Stomach (tissue), 19 donors: ENCODE data around the gene G6PC3. TPM values are rescaled to one million over a fixed set of nuclear protein-coding genes. Genes with fewer than 3 reads are reported as not detected.
"Not testable (repeated sequence)": the region's sequence is repeated elsewhere in the genome, so short reads cannot be mapped to it uniquely, and the experiment has no call there.

Experiments used
- DNase-seq, 2 donors: peaks; one replicate each; pipeline versions ENCODE4 v3.0.0 to v3.0.0-alpha.2; 2013 to 2019
- H3K27ac ChIP-seq, 5 donors: fragments of 200-600 bp in 4 of 5; sonication (generic) in 4 of 5; one replicate each; pipeline ENCODE4 v1.5.1; 2013 to 2019; ENCODE audit warnings: mild to moderate bottlenecking in 1 of 5, moderate library complexity in 1 of 5
- H3K27me3 ChIP-seq, 3 donors: fragments of 200-600 bp; sonication (generic); one replicate each; pipeline ENCODE4 v1.5.1; 2017 to 2019; ENCODE audit warnings: mixed run types in 1 of 3
- H3K36me3 ChIP-seq, 4 donors: fragments of 200-600 bp; sonication (generic); 1 replicate in 3 of 4; 2 replicates in 1 of 4; pipeline ENCODE4 v1.5.1; 2016 to 2019
- H3K4me1 ChIP-seq, 4 donors: fragments of 200-600 bp; sonication (generic); one replicate each; pipeline ENCODE4 v1.5.1; 2016 to 2019
- H3K4me3 ChIP-seq, 4 donors: fragments of 200-600 bp; sonication (generic) in 3 of 4; one replicate each; pipeline ENCODE4 v1.5.1; 2016 to 2019; ENCODE audit warnings: mild to moderate bottlenecking in 1 of 4
- H3K9me3 ChIP-seq, 4 donors: fragments of 200-600 bp; sonication (generic); one replicate each; pipeline ENCODE4 v1.5.1; 2016 to 2019
- CTCF ChIP-seq, 7 experiments: fragments of 450-650 bp in 4 of 7; fragments of 200-600 bp in 3 of 7; sonication (generic) in 3 of 7; IDR thresholded peaks; one replicate each; pipeline ENCODE4 v1.5.1; 2016 to 2019; ENCODE audit warnings: antibody characterized with exemption in 7 of 7, control low read depth in 2 of 7, mild to moderate bottlenecking in 1 of 7
- EP300 ChIP-seq: sonication (generic); formaldehyde crosslinking; IDR thresholded peaks from one replicate; pipeline ENCODE4 v1.6.1; 2017; ENCODE audit warnings: antibody characterized with exemption
- POLR2A ChIP-seq, 4 donors: fragments of 450-650 bp; IDR thresholded peaks; one replicate each; pipeline ENCODE4 v1.6.1; 2016; ENCODE audit warnings: antibody characterized with exemption in 4 of 4, control low read depth in 2 of 4, mild to moderate bottlenecking in 1 of 4, moderate library complexity in 1 of 4
- POLR2AphosphoS5 ChIP-seq, 3 donors: sonication (generic); formaldehyde crosslinking; IDR thresholded peaks; one replicate each; pipeline ENCODE4 v1.6.1; 2016; ENCODE audit warnings: antibody characterized with exemption in 3 of 3
- WGBS, 5 donors: extraction: QIAGEN DNeasy Blood & Tissue Kit in 3 of 5; methylation state at CpG; one replicate each; pipeline versions ENCODE4 v1.1.5 to v1.1.7; 2013 to 2018; 5-methylcytosine and 5-hydroxymethylcytosine counted together
- intact Hi-C: fragments of 100-400 bp; cut with DNase I; formaldehyde crosslinking; loops from one replicate; pipeline ENCODE4 v1.15.1; 2023; ENCODE audit warnings: low total_unique reads
- long read RNA-seq, 10 donors: transcript quantifications; one replicate each; lab custom pipeline, GENCODE V29; 2026
- polyA plus RNA-seq, 3 donors: library from polyadenylated mRNA; stranded (reverse); fragments of 200-250 nt; gene quantifications; one replicate each; pipeline ENCODE4 v1.2.3, GENCODE V29; 2013
- total RNA-seq, 5 donors: library from RNA; depleted of rRNA; stranded (reverse); fragments of >200 nt; gene quantifications; one replicate each; pipeline versions ENCODE4 v1.1.0 to v1.2.3, GENCODE V29; 2014 to 2016
- donor health status: healthy with polysubstance abuse.
- donor health status: Bipolar disorder and iron deficiency.
- donor health status: healthy.

The G6PC3 gene
- total RNA-seq (100 to 1,000 TPM in 1 of 5 donors, 10 to 100 TPM in 4; 10.5 to 132 (median 36.2) TPM), polyA plus RNA-seq (10 to 100 TPM; 16.8 to 52.0 (median 44.1) TPM)
- long read RNA-seq, donor 1, transcript G6PC3-201 (6 exons, 1,533 nt), result major isoform, 6 of 7 reads
- long read RNA-seq, donor 1, partial matches to known transcripts, result 0 of 7 reads
- long read RNA-seq, donor 1, other reads (novel, unspliced or antisense), result 0 of 7 reads
- long read RNA-seq, donor 2, transcript G6PC3-201 (6 exons, 1,533 nt), result major isoform, 13 of 15 reads
- long read RNA-seq, donor 2, partial matches to known transcripts, result 0 of 15 reads
- long read RNA-seq, donor 2, other reads (novel, unspliced or antisense), result 0 of 15 reads
- long read RNA-seq, donor 3, transcript G6PC3-201 (6 exons, 1,533 nt), result major isoform, 11 of 16 reads
- long read RNA-seq, donor 3, partial matches to known transcripts, result 5 of 16 reads
- long read RNA-seq, donor 3, other reads (novel, unspliced or antisense), result 0 of 16 reads
- long read RNA-seq, donor 4, partial matches to known transcripts, result 0 of 1 reads
- long read RNA-seq, donor 4, other reads (novel, unspliced or antisense), result 0 of 1 reads
- long read RNA-seq, donor 5, transcript G6PC3-201 (6 exons, 1,533 nt), result major isoform, 13 of 18 reads
- long read RNA-seq, donor 5, partial matches to known transcripts, result 0 of 18 reads
- long read RNA-seq, donor 5, other reads (novel, unspliced or antisense), result 0 of 18 reads
- long read RNA-seq, donor 6, transcript G6PC3-201 (6 exons, 1,533 nt), result major isoform, 23 of 90 reads
- long read RNA-seq, donor 6, transcript G6PC3-203 (1 exons, 3,027 nt), result minor isoform, 6 of 90 reads
- long read RNA-seq, donor 6, partial matches to known transcripts, result 56 of 90 reads
- long read RNA-seq, donor 6, other reads (novel, unspliced or antisense), result 0 of 90 reads
- long read RNA-seq, donor 7, transcript G6PC3-201 (6 exons, 1,533 nt), result major isoform, 17 of 19 reads
- long read RNA-seq, donor 7, partial matches to known transcripts, result 0 of 19 reads
- long read RNA-seq, donor 7, other reads (novel, unspliced or antisense), result 0 of 19 reads
- long read RNA-seq, donor 8, transcript G6PC3-201 (6 exons, 1,533 nt), result major isoform, 14 of 25 reads
- long read RNA-seq, donor 8, partial matches to known transcripts, result 6 of 25 reads
- long read RNA-seq, donor 8, other reads (novel, unspliced or antisense), result 5 of 25 reads
- long read RNA-seq, donor 9, transcript G6PC3-201 (6 exons, 1,533 nt), result major isoform, 7 of 11 reads
- long read RNA-seq, donor 9, partial matches to known transcripts, result 0 of 11 reads
- long read RNA-seq, donor 9, other reads (novel, unspliced or antisense), result 0 of 11 reads
- long read RNA-seq, donor 10, partial matches to known transcripts, result 0 of 4 reads
- long read RNA-seq, donor 10, other reads (novel, unspliced or antisense), result 0 of 4 reads

GRCh38 chr17:44070455-44071197 lies at the start of gene G6PC3:
G6PC3 (plus strand) TSS chr17:44070735; CDS start chr17:44070966, 231 bp downstream.
- intact Hi-C loops, result loop anchor here (5.0 kb wide), 1 partner anchor 42 kb away; no protein-coding TSS in a partner anchor
- WGBS, 5 donors, result 0% methylated on average over 13 to 53 of the region's 53 CpGs
- Histone ChIP-seq H3K4me1 (peaks cover 22 to 59% (median 40%) of the 10 kb centered on the region in 4 donors), H3K36me3 (peaks cover 12 to 22% (median 15%) of the 10 kb centered on the region in 4 donors), H3K9me3 (no peaks in the 10 kb centered on the region), H3K27me3 (no peaks in the 10 kb centered on the region), H3K27ac (peak within 1 kb of the TSS; percentile 91 to 95 (median 93)), H3K4me3 (peak within 1 kb of the TSS; percentile 67 to 79 (median 74))
- peak in 1 of 4 donors; percentile 39 for TF ChIP-seq POLR2A (IDR thresholded peaks at IDR 0.05)
- peak; percentile 92 to 99 (median 97) for TF ChIP-seq POLR2AphosphoS5 (IDR thresholded peaks at IDR 0.05)
- no peak for TF ChIP-seq EP300
- peak in 1 of 7 experiments; percentile 32 for TF ChIP-seq CTCF (IDR thresholded peaks at IDR 0.05)
- peak; percentile 95 to 99 for DNase-seq

- H3K9me3 ChIP-seq, H3K27ac ChIP-seq: not testable (repeated sequence)
- 89 to 94% (median 92%) methylated on average over 7 of the region's 7 CpGs for WGBS, 5 donors
Measured at GRCh38 chr17:44021227-44021626, 49.3 kb upstream of the G6PC3 start.

GRCh38 chr17:44022246-44022645 lies 48.3 kb upstream of the G6PC3 start:
- Histone ChIP-seq H3K4me3 (no peak overlapping the region), H3K4me1 (peaks cover 0 to 10% (median 0%) of the 10 kb centered on the region in 4 donors), H3K9me3 (no peaks in the 10 kb centered on the region), H3K36me3 (peaks cover 0 to 33% (median 27%) of the 10 kb centered on the region in 4 donors), H3K27me3 (no peaks in the 10 kb centered on the region), H3K27ac (no peak overlapping the region)
- 87 to 97% (median 90%) methylated on average over 2 of the region's 2 CpGs for WGBS, 5 donors
- TF ChIP-seq CTCF (IDR thresholded peaks at IDR 0.05) (no peak), EP300 (no peak), POLR2AphosphoS5 (IDR thresholded peaks at IDR 0.05) (no peak), POLR2A (IDR thresholded peaks at IDR 0.05) (no peak)
- DNase-seq, result no peak
- intact Hi-C loops, result no loop called here

More at GRCh38 chr17:44021227-44021626, 49.3 kb upstream of the G6PC3 start:
- H3K27me3 ChIP-seq, H3K4me3 ChIP-seq, DNase-seq, intact Hi-C loops: not testable (repeated sequence)
- Histone ChIP-seq H3K36me3 (peaks cover 0 to 33% (median 27%) of the 10 kb centered on the region in 4 donors), H3K4me1 (peaks cover 0 to 10% (median 0%) of the 10 kb centered on the region in 4 donors)
